Measurements from ENCODE around the gene WWTR1. TPM values are rescaled to one million over a fixed set of nuclear protein-coding genes. Genes with fewer than 3 reads are reported as not detected.

Gene WWTR1
- polyA plus RNA-seq, 1 donor: 85.2 TPM

GRCh38 chr3:149621218-149622005 lies 36.4 kb downstream of the WWTR1 start:
- no peak for DNase-seq

- DNase-seq: no peak
These were observed 37.4 kb downstream of the WWTR1 start for GRCh38 chr3:149620291-149621020.

DNA sequence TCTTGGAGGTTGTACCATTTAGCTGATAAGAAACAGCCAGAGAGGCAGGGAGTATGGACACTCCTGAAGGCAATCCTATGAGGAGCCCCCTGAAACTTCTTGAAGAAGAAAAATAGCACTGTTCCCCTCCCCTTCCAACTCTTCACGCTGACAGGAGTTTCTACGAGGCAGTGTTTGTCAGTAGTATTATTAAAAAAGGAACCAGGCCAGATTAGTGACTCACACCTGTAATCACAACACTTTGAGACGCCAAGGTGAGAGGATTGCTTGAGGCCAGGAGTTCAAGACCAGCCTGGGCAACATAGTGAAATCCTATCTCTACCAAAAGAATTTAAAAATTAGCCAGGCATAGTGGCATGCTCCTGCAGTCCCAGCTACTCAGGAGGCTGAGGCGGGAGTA lies 38.7 kb downstream of the WWTR1 start:
- no peak for DNase-seq

- no peak for DNase-seq
These were observed 39.4 kb downstream of the WWTR1 start for GRCh38 chr3:149618151-149619123.

DNA sequence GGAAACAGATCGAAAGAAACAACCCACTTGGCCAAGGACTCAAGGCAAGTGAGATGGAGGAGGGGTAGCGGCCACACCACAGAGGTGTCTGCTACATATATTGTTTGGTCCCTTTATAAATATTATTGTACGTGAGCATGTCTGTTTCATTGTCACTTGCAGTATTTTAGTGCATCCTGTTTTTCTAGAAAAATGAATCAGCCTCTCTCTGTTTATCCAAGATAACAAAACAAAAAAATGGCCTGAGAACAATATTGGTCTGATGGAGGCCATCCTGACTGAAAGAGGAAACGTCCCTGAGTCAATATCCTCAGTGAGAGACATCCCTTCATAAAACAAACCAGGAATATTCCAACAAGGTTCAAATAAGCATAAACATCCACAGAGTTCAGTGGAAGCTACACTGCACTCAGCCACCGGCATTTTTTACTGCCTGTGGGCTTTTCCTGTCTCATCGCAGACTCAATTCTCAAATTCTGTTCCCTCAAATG lies 42.0 kb downstream of the WWTR1 start:
- no peak for DNase-seq

DNA sequence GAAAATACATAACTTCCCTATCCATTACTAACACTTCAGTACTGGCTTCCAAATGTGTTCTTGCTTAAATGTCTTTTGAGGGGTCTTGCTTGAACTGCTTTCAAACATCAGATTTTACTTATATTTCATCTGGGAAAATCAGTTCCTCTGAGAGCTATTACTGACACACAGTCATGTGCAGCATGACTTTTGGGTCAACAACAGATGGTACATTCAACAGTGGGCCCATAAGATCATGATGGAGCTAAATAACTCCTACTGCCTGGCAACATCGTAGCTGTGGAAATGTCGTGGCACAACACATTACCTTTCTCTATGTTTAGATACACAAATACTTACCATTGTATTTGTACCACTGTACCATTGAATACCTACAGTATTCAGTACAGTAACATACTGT lies 43.8 kb downstream of the WWTR1 start:
- no peak for DNase-seq

DNA sequence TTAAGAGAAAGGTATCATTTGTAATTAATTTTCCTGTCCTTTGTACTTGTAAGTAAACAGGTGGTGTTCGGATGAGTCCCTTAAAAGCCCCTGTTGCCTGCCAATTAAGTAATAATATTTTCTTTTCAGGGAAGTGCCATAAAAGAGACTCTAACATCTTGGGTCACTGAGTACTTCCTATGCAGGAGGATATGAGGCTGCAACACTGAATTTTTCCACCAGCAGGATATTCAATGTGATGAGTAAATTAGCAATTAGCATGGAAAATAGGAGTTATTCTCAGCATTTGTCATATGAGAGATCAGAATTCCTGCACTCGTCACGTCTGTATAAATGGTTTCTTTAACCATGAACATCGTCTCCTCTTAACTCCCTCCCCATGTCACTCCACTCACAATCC lies 45.4 kb downstream of the WWTR1 start:
- no peak for DNase-seq

DNA sequence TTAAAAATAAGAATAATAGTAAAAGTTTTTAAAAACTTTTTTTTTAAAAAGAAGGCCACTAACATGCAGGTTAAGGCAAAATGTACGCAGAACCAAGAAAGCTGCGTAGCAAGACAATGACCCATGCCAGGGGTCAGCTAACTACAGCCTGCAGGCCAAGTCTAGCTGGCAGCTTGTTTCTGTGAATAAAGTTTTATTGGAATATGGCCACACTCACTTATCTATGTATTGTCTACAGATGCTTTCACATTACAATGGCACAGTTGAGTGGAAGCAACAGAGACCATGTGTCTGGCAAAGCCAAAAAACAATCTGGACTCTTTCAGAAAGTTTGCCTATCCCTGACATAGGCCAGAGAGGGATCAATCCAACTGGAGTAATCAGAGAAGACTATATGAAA lies 46.7 kb downstream of the WWTR1 start:
- no peak for DNase-seq

GRCh38 chr3:149610351-149611105 lies 47.3 kb downstream of the WWTR1 start:
- no peak for DNase-seq

GRCh38 chr3:149609595-149609994 lies 48.2 kb downstream of the WWTR1 start:
- DNase-seq: no peak

GRCh38 chr3:149608987-149609386 lies 48.8 kb downstream of the WWTR1 start:
- DNase-seq: no peak

DNA sequence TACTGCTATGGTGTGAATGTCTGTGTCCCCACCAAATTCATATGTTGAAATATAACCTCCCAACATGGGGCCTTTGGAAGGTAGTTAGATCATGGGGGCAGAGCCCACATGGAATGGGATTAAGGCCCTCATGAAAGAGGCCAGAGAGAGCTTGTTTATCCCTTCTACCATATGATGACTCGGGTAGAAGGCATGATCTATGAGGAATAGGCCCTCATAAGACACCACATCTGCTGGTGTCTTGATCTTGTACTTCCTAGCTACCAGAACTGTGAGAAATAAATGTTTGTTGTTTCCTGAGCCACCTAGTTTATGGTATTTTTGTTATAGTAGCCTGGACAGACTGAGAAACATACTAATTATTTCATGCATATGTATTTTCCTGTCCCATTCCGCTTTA lies 51.9 kb downstream of the WWTR1 start:
- DNase-seq: no peak

- DNase-seq: no peak
These were observed 53.5 kb downstream of the WWTR1 start for GRCh38 chr3:149604125-149604875.

- DNase-seq: no peak
These were observed 54.4 kb downstream of the WWTR1 start for GRCh38 chr3:149603126-149604074.

- no peak for DNase-seq
These were observed 57.2 kb downstream of the WWTR1 start for GRCh38 chr3:149600634-149601033.

DNA sequence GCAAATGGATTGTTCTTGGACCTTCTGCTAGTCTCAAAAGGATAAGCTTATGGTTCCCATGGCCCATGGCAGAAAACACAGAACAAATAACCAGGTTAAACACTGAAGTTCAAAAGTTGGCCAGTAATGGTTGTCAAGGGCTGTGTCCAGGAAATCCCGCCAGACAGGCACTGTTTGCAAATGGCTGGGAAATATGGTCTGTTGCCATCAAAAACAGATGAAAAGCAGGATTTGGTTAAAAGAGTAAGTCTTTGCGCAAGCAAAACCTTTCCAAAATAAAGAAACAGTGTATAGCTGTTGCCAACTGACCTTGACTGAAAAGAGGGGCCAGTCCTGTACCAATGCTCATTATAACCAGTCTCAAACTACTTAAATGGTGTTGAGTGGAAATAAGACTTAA lies 58.6 kb downstream of the WWTR1 start:
- DNase-seq: no peak

DNA sequence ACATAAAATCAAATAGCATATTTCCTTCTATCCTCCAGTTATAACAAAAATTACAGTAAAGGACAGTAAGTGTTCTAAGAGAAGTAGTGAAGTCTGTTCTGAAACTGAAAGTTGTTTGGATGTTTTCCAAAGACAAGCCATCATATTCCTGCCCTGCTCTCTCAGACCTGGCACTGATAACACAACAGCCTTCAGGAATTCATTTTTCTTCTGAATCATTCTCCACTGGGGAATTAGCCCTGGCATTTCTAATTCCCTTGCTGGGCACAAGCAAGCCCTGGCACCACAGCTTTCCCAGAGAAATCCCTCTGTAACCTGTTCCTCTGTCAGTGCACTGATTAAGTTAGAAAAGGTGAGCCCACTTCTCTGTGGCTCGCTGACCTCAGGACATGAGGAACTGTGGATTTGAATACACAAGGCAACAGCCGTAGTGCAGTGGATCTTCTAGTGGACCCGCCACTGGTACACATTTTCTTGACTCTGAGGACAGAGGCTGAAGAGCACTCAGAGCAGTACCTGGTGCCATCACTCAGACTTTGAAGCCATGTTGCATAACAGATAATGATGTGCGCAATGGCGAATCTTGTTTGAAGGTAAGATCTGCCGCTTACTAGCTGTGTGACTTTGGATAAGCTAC lies 61.6 kb downstream of the WWTR1 start:
- no peak for DNase-seq

- no peak for DNase-seq
These were observed 64.2 kb downstream of the WWTR1 start for GRCh38 chr3:149593418-149594160.

- no peak for DNase-seq
These were observed 65.0 kb downstream of the WWTR1 start for GRCh38 chr3:149592758-149593240.
